Activated T-helper 1 cell treated with anti-CD3 and anti-CD28 coated beads, Interleukin-12 subunit alpha, Interleukin-12 subunit beta, Interleukin-2, Interleukin-4 antibody, amounts not matched to agents 30 ng/mL and 10 ng/mL and 1 ng/mL, durations not matched to agents 14 hours and 24 hours and 36 hours (primary cell): ENCODE results near the gene STAP2. TPM values are rescaled to one million over a fixed set of nuclear protein-coding genes. Genes with fewer than 3 reads are reported as not detected.
"Not testable (repeated sequence)": the region's sequence is repeated elsewhere in the genome, so short reads cannot be mapped to it uniquely, and the experiment has no call there.

Source experiments
- DNase-seq: peaks from one replicate; pipeline ENCODE4 v3.0.0; 2021; ENCODE audit warnings: low spot score
- H3K27ac Mint-ChIP-seq: one replicate; pipeline ENCODE4 v1.8.0; 2021; ENCODE audit warnings: mild to moderate bottlenecking, mixed read lengths
- H3K27me3 Mint-ChIP-seq: one replicate; pipeline ENCODE4 v1.8.0; 2022; ENCODE audit warnings: mild to moderate bottlenecking, moderate library complexity, mixed read lengths; ENCODE audit not compliant: insufficient read depth
- H3K36me3 Mint-ChIP-seq: one replicate; pipeline ENCODE4 v1.8.0; 2021; ENCODE audit warnings: low read depth, mixed read lengths
- H3K4me1 Mint-ChIP-seq: one replicate; pipeline ENCODE4 v1.8.0; 2021; ENCODE audit warnings: low read depth, mixed read lengths
- H3K4me3 Mint-ChIP-seq: one replicate; pipeline ENCODE4 v1.8.0; 2021; ENCODE audit warnings: mild to moderate bottlenecking, moderate library complexity, mixed read lengths
- H3K9me3 Mint-ChIP-seq: one replicate; pipeline ENCODE4 v1.8.0; 2021; ENCODE audit warnings: mixed read lengths
- intact Hi-C: fragments of 100-400 bp; cut with micrococcal nuclease; formaldehyde crosslinking; loops from one replicate; pipeline ENCODE4 v1.15.1; 2024
- total RNA-seq: library from RNA; stranded (reverse); gene quantifications from 2 replicates; pipeline ENCODE4 v1.2.3, GENCODE V29; 2022

Gene STAP2
- total RNA-seq, 1 donor from 2014 or later = 15.0 TPM

DNA sequence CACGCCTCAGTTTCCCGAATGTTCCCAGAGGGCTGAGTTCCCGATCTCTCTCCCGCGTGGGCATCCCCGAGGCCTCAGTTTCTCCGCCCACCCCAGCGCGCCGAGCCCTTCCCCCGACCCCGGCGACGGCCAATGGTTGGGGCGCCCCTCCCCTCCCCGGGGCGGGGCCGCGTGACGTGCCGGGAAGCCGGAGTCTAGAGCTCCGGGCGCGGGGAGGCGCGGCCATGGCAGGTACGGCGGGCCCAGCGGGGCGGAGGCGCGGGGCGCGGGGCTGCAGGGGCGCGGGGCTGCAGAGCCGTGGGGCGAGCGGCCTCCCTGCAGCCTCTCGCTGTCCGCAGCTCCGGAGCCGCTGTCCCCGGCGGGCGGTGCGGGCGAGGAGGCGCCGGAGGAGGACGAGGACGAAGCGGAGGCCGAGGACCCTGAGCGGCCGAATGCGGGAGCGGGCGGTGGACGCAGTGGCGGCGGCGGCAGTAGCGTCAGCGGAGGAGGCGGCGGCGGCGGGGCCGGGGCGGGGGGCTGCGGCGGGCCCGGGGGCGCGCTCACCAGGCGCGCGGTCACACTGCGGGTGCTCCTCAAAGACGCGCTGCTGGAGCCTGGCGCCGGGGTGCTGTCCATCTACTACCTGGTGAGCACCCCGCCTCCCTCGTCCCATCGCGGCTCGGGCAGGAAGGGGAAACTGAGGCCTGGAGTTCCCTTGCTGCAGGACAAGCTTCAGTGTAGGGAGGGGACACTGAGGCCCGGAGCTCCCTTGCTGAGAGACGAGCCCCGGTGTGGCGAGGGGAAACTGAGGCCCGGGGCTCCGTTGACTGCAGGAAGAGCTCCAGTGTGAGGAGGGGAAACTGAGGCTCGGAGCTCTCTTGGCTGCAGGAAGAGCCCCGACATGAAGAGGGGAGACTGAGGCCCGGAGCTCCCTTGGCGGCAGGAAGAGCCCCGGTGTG is 5.0 kb upstream of the STAP2 start, which contains the start of gene MPND:
Gene MPND (plus strand): TSS at position 193 of the 938 bp plus-strand sequence. CDS start 32 bp downstream, at position 225.
- peak within 1 kb of the TSS; percentile 91 for H3K4me3 Mint-ChIP-seq
- H3K27ac Mint-ChIP-seq = peak within 1 kb of the TSS; percentile 90
- intact Hi-C loops = loop anchor here (1.0 to 2.0 kb wide), 8 partner anchors 15 to 771 kb away; partner anchors contain the start of genes APBA3, HMG20B, SH3GL1 and UBXN6
- no peaks in the 10 kb centered on the region for H3K9me3 Mint-ChIP-seq
- H3K4me1 Mint-ChIP-seq = peaks cover 9% of the 10 kb centered on the region
- H3K36me3 Mint-ChIP-seq = peaks cover 3% of the 10 kb centered on the region
- peak; percentile 96 for DNase-seq
- H3K27me3 Mint-ChIP-seq = no peaks in the 10 kb centered on the region

DNA sequence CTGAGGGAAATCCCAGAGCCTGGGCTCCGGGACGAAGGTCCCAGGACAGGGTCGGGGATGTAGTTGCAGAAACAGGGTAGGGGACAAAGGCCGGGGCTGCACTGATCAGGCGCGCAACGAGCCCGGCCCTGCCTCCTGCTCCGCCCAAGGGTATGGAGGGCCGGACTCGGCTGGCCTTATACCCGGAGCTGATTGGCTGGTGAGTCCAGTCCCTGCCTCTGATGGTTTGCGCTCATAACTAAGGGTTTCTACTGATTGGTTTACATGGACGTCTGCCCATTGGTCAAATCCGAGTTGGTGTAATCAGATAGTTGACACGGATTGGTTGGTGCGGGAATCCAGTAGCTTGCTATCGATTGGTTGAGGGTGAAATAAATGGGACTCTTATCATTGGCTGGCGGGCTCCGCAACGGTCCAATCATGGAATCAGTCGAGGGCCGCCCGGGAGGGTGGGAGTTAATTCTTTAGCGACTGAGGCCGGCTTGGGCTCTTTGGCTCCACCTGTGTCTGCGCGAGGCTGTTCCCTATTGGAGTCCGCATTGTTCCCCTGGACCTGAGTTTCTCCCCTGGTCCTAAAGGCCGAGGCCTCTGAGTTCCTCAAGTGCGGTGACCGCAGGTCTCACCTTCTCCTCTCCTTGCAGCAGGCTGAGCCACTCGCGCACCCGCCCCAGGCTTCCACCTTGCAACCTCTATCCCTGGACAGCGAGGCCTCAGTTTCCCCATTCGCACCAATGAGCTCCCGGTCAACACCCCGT is 4.2 kb upstream of the STAP2 start:
- Mint-ChIP-seq H3K4me3 (peak overlapping the region; percentile 91), H3K4me1 (peaks cover 18% of the 10 kb centered on the region), H3K27ac (peak overlapping the region; percentile 90), H3K36me3 (peaks cover 3% of the 10 kb centered on the region), H3K9me3 (no peaks in the 10 kb centered on the region), H3K27me3 (no peaks in the 10 kb centered on the region)
- intact Hi-C loops = loop anchor here (1.0 to 2.0 kb wide), 11 partner anchors 10 to 770 kb away; partner anchors contain the start of genes APBA3, FSD1, HMG20B and SH3GL1
- peak; percentile 92 for DNase-seq

DNA sequence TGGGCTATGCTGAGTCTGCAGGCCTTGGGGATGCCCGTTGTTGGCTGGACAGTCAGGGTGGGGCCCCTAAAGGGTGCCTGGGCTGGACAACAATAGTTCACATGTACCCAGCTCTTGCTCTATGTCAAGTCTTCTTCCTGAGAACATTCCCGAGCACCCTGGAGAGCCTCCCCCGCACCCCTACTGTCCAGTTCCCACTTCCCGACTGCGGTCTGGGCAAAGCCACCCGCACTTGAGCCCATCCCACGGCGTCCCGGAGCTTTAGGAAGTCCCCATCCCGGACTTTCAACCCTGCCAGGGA is 3.6 kb upstream of the STAP2 start:
- H3K27ac Mint-ChIP-seq = peak overlapping the region; percentile 90

DNA sequence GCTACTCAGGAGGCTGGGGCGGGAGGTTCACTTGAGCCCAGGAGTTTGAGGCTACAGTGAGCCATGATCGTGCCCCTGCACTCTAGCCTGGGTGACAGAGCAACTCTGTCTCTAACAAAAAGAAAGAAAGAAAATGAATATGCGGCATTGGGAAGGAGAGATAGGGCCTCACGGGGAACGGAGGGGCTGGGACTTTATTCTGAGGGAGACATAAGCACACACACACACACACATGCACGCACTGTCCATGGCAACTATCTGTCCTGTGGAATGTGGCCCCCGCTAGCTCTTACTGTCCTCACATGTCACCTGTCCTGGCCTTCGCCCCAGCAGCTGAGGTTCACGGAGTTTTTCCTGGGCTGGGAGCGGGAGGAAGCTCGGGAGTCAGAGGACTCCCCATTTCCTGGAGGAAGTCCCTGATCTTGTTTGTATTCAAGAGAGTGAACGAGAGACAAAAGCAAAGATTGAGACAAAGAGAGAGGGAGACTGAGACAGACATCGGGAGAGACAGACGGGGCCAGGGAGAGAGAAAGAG is 654 bp downstream of the STAP2 start:
- intact Hi-C loops = no loop called here
- Mint-ChIP-seq H3K27me3 (no peaks in the 10 kb centered on the region), H3K36me3 (peaks cover 15% of the 10 kb centered on the region), H3K27ac (peak overlapping the region; percentile 89), H3K4me3 (peak overlapping the region; percentile 81), H3K9me3 (peaks cover 13% of the 10 kb centered on the region), H3K4me1 (peaks cover 29% of the 10 kb centered on the region)
- no peak for DNase-seq

More for the DNA sequence above, 3.6 kb upstream of the STAP2 start:
- peak overlapping the region; percentile 91 for H3K4me3 Mint-ChIP-seq
- peaks cover 20% of the 10 kb centered on the region for H3K4me1 Mint-ChIP-seq
- H3K36me3 Mint-ChIP-seq = peaks cover 3% of the 10 kb centered on the region
- no peaks in the 10 kb centered on the region for H3K9me3 Mint-ChIP-seq
- no peaks in the 10 kb centered on the region for H3K27me3 Mint-ChIP-seq
- intact Hi-C loops = loop anchor here (1.0 to 2.0 kb wide), 7 partner anchors 10 to 769 kb away; partner anchors contain the start of genes APBA3, FSD1, HMG20B and UBXN6
- DNase-seq = no peak

DNA sequence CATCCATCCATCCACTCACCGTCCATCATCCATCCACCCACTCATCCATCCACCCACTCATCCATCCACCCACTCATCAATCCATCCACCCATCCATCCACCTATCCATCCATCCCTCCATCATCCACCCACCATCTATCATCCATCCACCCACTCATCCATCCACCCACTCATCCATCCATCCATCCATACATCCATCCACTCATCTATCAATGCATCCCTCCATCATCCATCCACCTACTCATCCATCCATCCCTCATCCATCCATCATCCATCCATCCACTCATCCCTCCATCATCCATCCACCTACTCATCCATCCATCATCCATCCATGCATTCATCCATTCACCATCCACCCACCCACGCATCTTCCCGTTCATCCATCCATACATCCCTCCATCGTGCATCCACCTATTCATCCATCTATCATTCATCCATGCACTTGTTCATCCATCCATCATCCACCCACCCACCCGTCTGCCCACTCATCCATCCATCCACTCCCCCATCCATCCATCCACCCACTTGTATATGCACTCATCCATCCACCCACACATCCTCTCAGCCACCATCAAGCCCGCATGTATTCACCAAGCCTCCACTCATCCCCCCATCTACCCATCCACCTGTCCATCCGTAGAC is 3.6 kb downstream of the STAP2 start:
- no peak for DNase-seq
- H3K27ac Mint-ChIP-seq = peak overlapping the region; percentile 18
- H3K9me3 Mint-ChIP-seq = peaks cover 13% of the 10 kb centered on the region
- H3K36me3 Mint-ChIP-seq = peaks cover 15% of the 10 kb centered on the region
- intact Hi-C loops = no loop called here
- no peak overlapping the region for H3K4me3 Mint-ChIP-seq
- no peaks in the 10 kb centered on the region for H3K27me3 Mint-ChIP-seq
- H3K4me1 Mint-ChIP-seq = peaks cover 29% of the 10 kb centered on the region

DNA sequence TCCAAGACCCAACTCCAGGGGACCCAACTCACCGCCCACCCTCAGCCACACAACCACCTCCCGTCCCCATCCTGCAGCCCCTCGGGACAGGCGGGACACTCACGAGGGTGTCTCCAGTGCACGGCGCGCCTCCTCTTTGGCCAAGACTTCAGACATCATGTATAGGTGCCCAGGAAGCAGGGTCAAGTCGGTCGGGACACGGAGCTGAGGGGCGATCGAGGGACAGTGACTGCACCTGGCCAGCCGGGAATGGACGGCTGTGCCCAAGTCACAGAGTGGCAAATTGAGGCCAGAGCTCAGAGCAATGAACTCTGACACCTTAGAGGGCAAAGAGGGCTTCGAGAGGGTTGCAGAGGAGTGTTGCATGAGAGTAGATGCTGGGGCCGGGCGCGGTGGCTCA is 8.8 kb downstream of the STAP2 start:
- DNase-seq = no peak
- Mint-ChIP-seq H3K9me3 (peaks cover 6% of the 10 kb centered on the region), H3K4me1 (peaks cover 15% of the 10 kb centered on the region), H3K27me3 (peaks cover 9% of the 10 kb centered on the region), H3K4me3 (peak overlapping the region; percentile 42), H3K36me3 (peaks cover 14% of the 10 kb centered on the region), H3K27ac (no peak overlapping the region)
- intact Hi-C loops = loop anchor here (2.0 kb wide), 1 partner anchor 307 kb away; no protein-coding TSS in a partner anchor

DNA sequence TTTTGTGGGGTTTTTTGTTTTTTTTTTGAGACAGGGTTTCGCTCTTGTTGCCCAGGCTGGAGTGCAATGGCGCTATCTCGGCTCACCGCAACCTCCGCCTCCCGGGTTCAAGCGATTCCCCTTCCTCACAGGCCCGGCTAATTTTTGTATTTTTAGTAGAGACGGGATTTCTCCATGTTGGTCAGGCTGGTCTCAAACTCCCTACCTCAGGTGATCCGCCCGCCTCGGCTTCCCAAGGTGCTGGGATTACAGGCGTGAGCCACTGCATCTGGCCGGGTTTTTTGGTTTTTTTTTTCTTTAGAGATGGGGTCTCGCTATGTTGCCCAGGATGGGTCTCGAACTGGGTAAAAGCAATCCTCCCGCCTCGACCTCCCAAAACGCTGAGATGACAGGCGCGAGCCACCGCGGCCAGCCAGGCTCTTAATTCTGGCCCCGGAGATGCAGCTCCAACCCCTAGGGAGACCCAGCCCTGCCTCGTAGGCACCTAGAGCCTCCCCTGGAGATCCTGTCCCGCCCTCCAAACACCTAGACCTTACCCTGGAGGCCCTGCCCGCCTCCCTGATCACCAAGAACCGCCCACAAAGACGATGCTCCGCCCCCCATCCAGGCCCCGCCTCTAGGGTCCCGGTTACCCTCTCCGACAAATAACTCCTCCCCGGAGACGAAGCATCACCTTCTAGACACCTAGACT is 9.5 kb downstream of the STAP2 start:
- not testable (repeated sequence) for DNase-seq

DNA sequence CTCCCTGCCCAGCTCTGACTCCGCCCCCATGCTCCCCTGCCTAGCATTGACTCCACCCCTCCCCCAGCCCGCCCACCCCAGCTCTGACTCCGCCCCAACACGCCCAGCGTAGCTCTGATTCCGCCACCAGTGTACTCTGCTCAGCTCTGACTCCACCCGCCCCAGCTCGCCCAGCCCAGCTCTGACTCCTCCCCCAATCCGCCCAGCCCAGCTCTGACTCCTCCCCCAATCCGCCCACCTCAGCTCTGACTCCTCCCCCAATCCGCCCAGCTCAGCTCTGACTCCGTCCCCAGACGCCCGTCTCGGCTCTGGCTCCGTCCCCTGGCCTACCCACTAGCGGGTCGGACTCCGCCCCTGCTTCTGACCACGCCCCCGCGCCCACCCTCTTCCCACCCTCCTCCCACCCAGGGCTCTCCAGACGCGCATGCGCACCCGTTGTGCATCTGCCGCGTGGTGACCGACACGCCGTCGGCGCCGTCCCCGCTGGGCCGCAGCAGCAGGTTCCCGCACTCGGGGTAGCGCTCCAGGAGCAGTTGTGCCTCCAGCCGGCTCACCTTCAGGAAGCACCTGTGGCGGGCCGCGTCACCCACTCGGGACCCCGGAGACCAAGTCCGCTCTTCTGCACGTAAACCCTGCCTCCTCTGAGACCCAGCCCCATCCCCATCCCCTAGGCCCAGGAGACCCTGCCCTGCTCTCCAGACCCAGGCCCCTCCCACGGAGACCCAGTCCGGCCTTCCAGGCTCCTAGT is 10.2 kb downstream of the STAP2 start:
- H3K27ac Mint-ChIP-seq = peak overlapping the region; percentile 90
- H3K36me3 Mint-ChIP-seq = peaks cover 5% of the 10 kb centered on the region
- peaks cover 9% of the 10 kb centered on the region for H3K27me3 Mint-ChIP-seq
- peak overlapping the region; percentile 84 for H3K4me3 Mint-ChIP-seq
- H3K9me3 Mint-ChIP-seq = no peaks in the 10 kb centered on the region
- peak; percentile 87 for DNase-seq
- peaks cover 15% of the 10 kb centered on the region for H3K4me1 Mint-ChIP-seq
- intact Hi-C loops = loop anchor here (1.0 to 2.0 kb wide), 8 partner anchors 15 to 308 kb away; partner anchors contain the start of genes CHAF1A, FSD1, MPND and UBXN6

More for the DNA sequence above, 9.5 kb downstream of the STAP2 start:
- intact Hi-C loops = loop anchor here (1.0 to 2.0 kb wide), 8 partner anchors 14 to 308 kb away; partner anchors contain the start of genes CHAF1A, FSD1, MPND and UBXN6
- not testable (repeated sequence) for H3K27me3 Mint-ChIP-seq, H3K9me3 Mint-ChIP-seq, H3K36me3 Mint-ChIP-seq
- Mint-ChIP-seq H3K4me3 (peak overlapping the region; percentile 84), H3K4me1 (peaks cover 15% of the 10 kb centered on the region), H3K27ac (peak overlapping the region; percentile 90)

DNA sequence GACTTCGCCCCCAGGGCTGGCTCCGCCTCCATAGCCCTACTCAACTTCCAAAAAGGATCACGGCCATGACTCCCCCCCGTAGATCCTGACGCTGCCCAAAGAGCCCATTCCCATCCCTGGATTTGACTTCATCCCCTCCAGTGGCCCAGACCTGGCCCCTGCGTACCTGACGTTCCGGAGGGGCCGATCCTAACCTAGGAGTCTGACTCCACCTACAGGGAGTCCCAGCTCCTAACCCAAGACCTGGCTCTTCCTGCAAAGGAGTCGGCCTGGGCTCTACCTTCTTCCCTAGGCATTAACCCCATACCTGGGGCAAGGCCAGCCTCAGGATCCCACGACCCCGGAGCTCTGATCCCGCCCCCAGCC is 10.8 kb downstream of the STAP2 start:
- peaks cover 15% of the 10 kb centered on the region for H3K4me1 Mint-ChIP-seq
- H3K9me3 Mint-ChIP-seq = no peaks in the 10 kb centered on the region
- peak overlapping the region; percentile 84 for H3K4me3 Mint-ChIP-seq
- intact Hi-C loops = loop anchor here (1.0 to 2.0 kb wide), 8 partner anchors 15 to 309 kb away; partner anchors contain the start of genes CHAF1A, FSD1, MPND and UBXN6
- peaks cover 9% of the 10 kb centered on the region for H3K27me3 Mint-ChIP-seq
- H3K36me3 Mint-ChIP-seq = peaks cover 5% of the 10 kb centered on the region
- DNase-seq = no peak
- H3K27ac Mint-ChIP-seq = peak overlapping the region; percentile 90

DNA sequence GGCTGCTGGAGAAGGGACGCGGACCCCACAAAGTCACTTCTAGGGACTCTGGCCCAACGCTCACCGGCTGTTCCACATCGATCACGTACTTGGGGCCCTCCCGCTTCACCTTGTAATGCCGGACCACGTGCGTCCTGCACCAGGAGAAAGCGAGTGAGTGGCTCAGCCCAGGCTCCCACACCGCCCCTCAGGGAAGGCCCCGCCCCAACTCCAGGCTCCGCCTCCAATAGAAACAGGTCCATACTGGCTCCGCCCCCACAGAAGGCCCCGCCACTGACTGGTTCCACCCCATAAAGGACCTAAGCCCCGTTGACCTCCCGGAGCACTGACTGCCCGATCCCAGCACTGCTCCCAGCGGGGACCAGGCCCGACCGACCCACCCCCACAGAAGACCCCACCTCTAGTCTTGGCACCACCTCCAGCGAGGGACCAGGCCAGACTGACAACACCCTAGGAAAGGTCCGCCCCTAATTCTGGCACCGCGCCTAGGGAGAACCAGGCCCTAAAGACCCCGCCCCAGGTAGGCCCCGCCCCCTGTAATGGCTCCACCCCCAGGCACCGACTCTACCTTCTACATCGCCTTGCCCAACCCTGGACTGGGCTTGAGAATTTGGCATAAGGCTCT is 11.3 kb downstream of the STAP2 start:
- peak overlapping the region; percentile 84 for H3K4me3 Mint-ChIP-seq
- H3K27me3 Mint-ChIP-seq = peaks cover 9% of the 10 kb centered on the region
- peak; percentile 59 for DNase-seq
- no peaks in the 10 kb centered on the region for H3K9me3 Mint-ChIP-seq
- intact Hi-C loops = no loop called here
- peak overlapping the region; percentile 82 for H3K27ac Mint-ChIP-seq
- H3K4me1 Mint-ChIP-seq = peaks cover 15% of the 10 kb centered on the region
- peaks cover 5% of the 10 kb centered on the region for H3K36me3 Mint-ChIP-seq

DNA sequence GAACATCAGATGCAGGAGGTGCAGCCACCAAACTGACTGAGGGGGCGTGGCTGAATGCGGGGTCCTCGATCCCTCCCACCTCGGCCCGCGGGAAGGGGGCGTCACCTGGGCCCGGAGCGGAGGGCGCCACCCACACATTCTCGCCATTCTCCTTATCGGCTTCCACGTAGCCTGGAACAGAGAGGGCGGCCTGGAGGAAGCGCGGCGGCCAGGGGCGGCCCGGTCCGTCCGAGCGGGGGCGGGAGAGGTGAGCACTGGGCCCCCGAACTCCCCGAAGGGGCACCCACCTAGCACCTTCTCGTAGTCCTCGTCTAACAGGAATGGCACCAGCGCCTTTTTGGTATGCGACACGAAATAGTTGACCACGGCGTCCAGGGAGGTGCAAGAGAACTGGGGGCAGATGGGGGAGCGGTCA is 11.8 kb downstream of the STAP2 start:
- no peaks in the 10 kb centered on the region for H3K9me3 Mint-ChIP-seq
- intact Hi-C loops = no loop called here

More for the DNA sequence above, 11.8 kb downstream of the STAP2 start:
- H3K27me3 Mint-ChIP-seq = peaks cover 9% of the 10 kb centered on the region
- H3K4me3 Mint-ChIP-seq = peak overlapping the region; percentile 84
- no peak for DNase-seq
- peaks cover 5% of the 10 kb centered on the region for H3K36me3 Mint-ChIP-seq
- H3K27ac Mint-ChIP-seq = no peak overlapping the region
- peaks cover 15% of the 10 kb centered on the region for H3K4me1 Mint-ChIP-seq
